Ishikawa (cell line): ENCODE data around the gene PGP.

Experiments
- CEBPB ChIP-seq: IDR thresholded peaks from 2 replicates; pipeline ENCODE4 v1.6.1; 2012
- CREB1 ChIP-seq: IDR thresholded peaks from 2 replicates; pipeline ENCODE4 v1.6.1; 2012; ENCODE audit warnings: low read depth
- EGR1 ChIP-seq: IDR thresholded peaks from 2 replicates; pipeline ENCODE4 v1.6.1; 2012
- EP300 ChIP-seq: IDR thresholded peaks from 2 replicates; pipeline ENCODE4 v1.6.1; 2012; ENCODE audit warnings: borderline replicate concordance
- FOXM1 ChIP-seq: IDR thresholded peaks from 2 replicates; pipeline ENCODE4 v1.6.1; 2012; ENCODE audit warnings: low read depth, borderline replicate concordance
- MAX ChIP-seq: IDR thresholded peaks from 2 replicates; pipeline ENCODE4 v1.6.1; 2012
- RAD21 ChIP-seq: IDR thresholded peaks from 2 replicates; pipeline ENCODE4 v1.6.1; 2012; ENCODE audit warnings: low read depth
- TAF1 ChIP-seq: IDR thresholded peaks from 2 replicates; pipeline ENCODE4 v1.6.1; 2012; ENCODE audit warnings: low read depth, mild to moderate bottlenecking
- TCF12 ChIP-seq: IDR thresholded peaks from 2 replicates; pipeline ENCODE4 v1.6.1; 2012; ENCODE audit warnings: low read depth
- YY1 ChIP-seq: IDR thresholded peaks from 2 replicates; pipeline ENCODE4 v1.6.1; 2012; ENCODE audit warnings: low read depth
- ZBTB7A ChIP-seq: IDR thresholded peaks from 2 replicates; pipeline ENCODE4 v1.6.1; 2012; ENCODE audit warnings: low read depth
- TF ChIP-seq, protein P1 (sequence below): IDR thresholded peaks from 2 replicates; pipeline ENCODE4 v1.6.1; 2012; ENCODE audit warnings: low read depth, mild to moderate bottlenecking

DNA sequence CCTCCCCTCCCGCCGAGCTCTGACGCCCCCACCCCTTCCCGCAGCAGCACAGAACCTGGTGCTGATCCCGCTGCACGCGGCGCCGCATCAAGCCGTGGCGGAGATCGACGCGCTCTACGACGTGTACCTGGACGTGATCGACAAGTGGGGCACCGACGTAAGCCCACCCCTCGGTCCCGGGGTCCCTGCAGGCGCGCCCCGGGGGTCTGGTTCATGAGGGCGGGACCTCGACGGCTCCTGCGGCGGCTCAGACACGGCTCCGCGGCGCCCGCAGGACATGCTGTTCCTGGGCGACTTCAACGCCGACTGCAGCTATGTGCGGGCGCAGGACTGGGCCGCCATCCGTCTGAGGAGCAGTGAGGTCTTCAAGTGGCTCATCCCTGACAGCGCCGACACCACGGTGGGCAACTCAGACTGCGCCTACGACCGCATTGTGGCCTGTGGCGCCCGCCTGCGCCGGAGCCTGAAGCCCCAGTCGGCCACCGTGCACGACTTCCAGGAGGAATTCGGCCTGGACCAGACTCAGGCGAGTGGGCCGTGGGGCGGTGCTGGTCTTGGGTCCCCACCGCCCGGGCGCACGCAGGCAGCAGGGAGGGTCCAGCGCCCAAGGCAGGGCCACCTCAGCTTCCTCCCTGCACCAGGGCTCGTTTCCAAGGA lies 23.0 kb upstream of the PGP start:
- no peak for TF ChIP-seq EP300
- TF ChIP-seq TAF1, result no peak
- no peak for TF ChIP-seq EGR1
- TF ChIP-seq MAX, result no peak
- no peak for TF ChIP-seq TCF12
- TF ChIP-seq CEBPB, result no peak
- no peak for TF ChIP-seq ZBTB7A
- TF ChIP-seq CREB1, result no peak
- TF ChIP-seq, protein P1, sequence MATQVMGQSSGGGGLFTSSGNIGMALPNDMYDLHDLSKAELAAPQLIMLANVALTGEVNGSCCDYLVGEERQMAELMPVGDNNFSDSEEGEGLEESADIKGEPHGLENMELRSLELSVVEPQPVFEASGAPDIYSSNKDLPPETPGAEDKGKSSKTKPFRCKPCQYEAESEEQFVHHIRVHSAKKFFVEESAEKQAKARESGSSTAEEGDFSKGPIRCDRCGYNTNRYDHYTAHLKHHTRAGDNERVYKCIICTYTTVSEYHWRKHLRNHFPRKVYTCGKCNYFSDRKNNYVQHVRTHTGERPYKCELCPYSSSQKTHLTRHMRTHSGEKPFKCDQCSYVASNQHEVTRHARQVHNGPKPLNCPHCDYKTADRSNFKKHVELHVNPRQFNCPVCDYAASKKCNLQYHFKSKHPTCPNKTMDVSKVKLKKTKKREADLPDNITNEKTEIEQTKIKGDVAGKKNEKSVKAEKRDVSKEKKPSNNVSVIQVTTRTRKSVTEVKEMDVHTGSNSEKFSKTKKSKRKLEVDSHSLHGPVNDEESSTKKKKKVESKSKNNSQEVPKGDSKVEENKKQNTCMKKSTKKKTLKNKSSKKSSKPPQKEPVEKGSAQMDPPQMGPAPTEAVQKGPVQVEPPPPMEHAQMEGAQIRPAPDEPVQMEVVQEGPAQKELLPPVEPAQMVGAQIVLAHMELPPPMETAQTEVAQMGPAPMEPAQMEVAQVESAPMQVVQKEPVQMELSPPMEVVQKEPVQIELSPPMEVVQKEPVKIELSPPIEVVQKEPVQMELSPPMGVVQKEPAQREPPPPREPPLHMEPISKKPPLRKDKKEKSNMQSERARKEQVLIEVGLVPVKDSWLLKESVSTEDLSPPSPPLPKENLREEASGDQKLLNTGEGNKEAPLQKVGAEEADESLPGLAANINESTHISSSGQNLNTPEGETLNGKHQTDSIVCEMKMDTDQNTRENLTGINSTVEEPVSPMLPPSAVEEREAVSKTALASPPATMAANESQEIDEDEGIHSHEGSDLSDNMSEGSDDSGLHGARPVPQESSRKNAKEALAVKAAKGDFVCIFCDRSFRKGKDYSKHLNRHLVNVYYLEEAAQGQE, result no peak
- TF ChIP-seq YY1, result no peak
- no peak for TF ChIP-seq RAD21
- TF ChIP-seq FOXM1, result no peak
